HG03280 (cell line): ENCODE data around the gene PRIMPOL.

ENCODE experiments used
- ATAC-seq: cut with Tn5 transposase; IDR thresholded peaks from one replicate; pipeline ENCODE4 v1.9.1; 2021; ENCODE audit warnings: mild to moderate bottlenecking, moderate library complexity; ENCODE audit not compliant: unreplicated experiment

The PRIMPOL gene

DNA sequence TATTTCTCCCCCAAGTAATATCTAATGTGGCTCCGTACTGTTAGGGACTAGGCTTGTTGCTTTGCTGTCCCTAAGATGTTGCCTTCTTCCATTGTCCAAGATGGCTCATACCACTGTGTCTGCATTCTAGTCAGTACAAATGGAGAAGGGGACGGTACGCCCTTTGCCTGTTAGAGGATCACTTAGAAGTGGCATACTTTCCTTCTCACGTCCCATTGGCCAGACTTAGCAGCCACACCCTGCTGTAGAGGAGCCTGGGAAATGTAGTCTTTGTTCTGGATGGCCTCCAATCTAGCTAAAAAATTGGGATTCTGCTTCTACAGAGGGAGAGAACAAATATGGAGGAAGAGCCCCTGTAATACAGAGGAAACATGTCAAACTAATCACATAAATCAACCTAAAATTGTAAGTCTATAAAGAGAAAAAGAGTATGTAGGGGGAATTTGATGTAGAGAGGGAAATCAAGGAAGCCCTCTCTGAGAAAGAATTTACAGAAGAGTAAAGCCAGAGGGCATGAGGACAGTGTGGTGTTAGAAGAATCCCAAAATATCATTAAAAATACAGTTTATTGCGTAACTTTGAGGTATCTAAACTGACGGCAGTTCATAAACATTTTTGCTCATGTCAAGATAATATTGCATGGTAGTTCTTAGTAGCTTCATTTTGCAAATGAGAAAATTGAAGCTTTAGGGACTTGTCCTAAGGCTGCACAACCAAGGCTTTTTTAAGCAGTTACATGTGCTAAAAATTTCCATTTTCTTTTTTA lies 15.1 kb downstream of the PRIMPOL start:
- no peak for ATAC-seq

DNA sequence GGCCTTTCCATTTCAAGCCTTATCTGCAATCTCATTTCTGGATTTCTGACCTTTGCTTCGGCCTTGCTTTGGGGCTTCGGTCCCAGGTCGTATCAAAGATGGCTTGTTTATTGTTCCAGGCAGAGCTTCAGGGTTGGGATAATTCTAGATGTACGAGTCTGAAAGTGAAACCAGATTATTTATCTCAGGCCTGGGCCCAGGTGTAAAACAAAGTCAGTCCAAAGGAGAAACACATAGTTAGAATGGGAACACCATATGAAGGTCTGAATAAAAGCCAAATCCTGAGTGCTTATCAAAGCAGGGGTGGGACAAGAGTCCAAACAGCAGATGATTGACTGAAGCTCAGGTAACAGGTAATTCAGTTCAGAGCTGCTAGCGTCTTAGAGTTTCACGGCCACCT lies 17.1 kb downstream of the PRIMPOL start:
- no peak for ATAC-seq

DNA sequence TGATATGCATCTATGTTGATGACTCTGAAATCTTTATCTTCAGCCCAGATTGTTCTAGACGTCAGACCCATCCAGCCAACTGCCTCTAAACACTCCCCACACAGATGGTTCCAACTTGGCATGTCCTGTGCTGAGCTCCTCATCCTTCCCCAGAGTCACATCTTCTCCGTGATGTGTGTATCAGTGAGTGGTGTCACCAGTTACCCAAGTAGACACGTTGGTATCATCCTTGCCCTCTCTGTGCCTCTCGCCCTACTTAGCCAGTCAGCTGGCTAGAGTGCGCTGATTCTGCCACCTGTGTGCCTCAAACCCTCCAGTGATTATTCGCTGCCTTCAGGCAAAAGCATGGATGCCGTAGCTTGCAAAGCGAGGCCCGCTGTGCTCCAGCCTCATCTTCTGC lies 18.6 kb downstream of the PRIMPOL start:
- no peak for ATAC-seq

GRCh38 chr4:184668511-184669114 lies 19.1 kb downstream of the PRIMPOL start:
- ATAC-seq: no peak

DNA sequence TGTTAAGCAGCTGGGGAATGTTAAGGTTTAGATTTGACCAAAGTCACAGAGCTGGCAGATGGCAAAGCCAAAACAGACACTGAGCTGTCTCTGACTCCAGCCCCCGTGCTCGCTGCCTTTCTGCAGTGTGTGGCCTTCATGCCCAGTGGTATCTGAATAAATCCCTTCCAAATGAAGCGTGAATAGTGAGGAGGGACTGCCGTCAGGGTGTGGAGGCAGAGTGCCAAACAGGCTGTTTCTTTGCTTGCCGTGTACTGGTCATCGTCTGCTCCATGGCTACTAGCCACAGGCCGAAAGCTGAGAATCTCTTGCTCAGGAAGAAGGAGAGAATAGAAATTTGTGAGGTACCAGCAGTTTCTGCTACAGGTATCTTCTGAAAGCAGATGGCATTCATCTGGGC lies 19.7 kb downstream of the PRIMPOL start:
- ATAC-seq: no peak

DNA sequence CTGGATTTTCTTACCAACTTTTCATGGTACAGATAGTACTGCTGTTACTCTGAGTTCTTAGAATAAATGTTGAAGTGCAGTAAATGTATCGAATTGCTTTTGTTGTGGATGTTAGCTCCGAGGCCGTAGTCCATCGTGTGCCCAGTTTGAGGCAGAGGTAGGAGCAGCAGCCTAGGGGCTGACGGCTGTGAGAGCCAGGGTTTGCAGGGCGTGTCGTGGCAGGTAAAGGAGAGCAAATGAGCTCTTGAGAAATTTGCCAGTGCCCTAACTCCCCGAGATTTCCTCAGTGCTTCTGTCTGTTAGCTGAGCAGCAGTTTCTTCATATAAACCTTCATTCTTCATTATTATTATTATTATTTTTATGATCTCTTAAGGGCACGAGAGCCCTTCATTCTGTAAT lies 21.6 kb downstream of the PRIMPOL start:
- no peak for ATAC-seq

DNA sequence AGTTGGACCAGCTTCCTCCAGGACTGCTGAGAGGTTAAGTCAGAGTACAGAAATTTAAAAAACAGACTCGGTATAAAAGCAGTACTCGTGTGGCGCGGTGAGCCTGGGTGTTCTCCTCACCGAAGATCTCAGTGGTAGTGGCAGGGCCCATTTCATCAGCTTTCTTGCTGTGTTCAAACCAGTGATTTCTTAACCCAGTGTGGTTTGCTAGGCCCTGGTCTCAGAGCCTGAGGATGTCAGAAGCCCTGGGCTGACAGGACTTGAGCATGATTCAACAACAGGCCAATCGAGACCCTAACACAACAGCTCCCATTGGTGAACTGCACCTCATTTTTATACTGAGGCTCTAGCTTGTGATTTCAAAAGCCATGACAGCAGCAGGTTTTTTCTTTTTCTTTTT lies 23.2 kb downstream of the PRIMPOL start:
- no peak for ATAC-seq

DNA sequence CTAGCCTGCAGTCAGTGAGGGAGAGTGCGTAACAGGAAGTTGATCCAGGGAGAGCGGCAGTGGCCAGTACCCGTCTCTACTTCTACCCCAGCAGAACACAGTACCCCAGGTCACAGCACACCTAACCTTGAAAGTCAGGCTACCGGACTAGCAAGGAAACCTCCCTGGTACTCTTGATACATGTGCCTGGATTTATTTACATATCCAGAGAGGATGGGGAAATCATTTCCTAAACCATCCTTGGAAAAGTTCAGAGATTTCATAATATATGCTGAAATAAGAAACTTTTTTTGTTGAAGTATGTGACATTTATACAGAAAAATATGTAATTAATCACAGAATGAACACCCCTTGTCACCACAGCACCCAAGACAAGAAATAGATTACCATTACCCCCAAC lies 24.5 kb downstream of the PRIMPOL start:
- no peak for ATAC-seq

- ATAC-seq: no peak
These were observed 25.5 kb downstream of the PRIMPOL start for GRCh38 chr4:184675018-184675417.

GRCh38 chr4:184675821-184676492 lies 26.4 kb downstream of the PRIMPOL start:
- no peak for ATAC-seq

DNA sequence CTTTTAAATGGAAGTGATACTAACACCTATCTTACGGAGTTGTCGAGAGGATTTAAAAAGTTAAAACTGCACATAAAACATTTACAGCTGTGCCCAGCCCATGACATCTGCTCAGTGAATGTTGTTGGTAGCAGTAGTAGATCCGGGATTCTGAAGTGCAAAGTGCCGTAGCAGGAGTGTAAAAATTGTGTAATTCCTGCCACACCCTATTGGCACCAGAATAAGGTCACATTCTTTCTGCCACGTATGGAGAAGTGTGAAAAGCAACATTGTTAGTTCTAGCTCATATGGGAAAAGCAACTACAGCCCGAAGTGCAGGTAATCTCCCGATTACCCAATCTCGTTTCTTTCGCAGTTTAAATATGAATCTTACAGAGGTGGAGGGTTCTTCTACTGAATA lies 31.2 kb downstream of the PRIMPOL start:
- ATAC-seq: no peak

DNA sequence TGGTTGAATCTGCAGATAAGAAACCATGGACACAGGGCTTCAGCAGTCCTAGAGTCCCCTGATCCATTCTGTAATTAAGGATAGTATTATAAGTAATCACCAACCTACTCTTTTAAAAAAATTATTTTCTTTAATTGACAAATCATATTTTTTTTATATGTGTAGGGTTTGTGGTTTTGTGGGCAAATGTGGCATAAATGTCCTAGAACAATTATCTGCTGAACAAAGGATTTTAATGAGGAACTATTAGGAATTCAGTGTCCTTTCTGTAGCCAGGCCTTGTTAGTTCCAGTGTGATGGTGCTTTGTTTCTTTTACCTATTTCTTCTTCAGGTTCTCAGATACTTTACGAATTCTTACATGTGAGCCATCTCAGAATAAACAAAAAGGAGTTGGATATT lies 32.4 kb downstream of the PRIMPOL start:
- no peak for ATAC-seq

DNA sequence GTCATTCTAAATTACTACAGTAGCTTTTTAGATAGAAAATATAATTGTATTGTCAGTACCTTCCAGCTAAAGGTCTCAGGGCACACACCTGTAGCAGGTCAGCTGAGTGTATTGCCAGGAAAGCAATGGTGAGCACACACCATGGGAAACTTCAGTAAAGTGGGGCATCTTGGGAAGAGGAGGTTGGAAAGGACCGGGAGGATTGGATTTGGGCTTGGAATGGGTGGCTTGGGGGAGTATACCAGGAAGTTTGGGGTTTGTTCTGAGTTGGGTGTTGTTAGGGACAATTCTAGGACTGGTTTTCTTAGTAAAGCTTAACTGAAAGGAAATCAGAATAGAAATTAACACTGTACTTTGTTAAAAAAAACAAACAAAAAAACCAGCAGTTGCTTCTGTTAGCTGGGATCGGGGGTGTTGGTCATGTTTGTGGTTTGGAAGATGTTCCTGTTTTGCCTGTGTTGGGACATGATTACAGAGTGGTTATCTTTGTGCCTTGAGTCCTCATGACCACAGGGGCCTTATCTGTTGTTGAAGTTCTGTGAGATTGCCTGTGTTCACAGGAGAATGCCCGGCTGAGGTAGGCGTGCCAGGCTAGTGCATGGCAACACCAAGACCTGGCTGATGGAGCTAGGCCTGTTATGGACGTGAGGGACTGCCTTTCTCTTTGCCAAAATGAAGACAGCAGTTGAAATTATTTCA lies 35.1 kb downstream of the PRIMPOL start:
- ATAC-seq: no peak

DNA sequence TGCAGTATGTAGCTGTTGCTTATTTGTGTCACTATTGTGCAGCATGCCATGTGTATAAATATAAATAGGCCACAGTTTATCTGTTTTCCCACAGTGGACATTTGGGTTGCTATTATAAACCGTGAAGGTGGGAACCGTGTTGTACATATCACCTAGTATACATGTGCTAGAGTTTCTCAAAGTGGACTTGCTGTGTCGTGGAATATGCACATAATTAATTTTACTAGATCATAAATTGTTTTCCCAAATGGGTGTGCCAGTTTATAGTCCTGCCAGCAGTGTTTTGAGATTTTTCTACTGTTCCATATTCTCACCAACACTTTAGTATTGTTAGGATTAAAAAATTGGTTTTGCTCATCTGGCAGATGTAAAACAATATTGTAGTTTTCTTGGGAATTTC lies 38.5 kb downstream of the PRIMPOL start:
- no peak for ATAC-seq

GRCh38 chr4:184688447-184688846 lies 38.9 kb downstream of the PRIMPOL start:
- no peak for ATAC-seq

GRCh38 chr4:184689681-184690080 lies 40.1 kb downstream of the PRIMPOL start:
- no peak for ATAC-seq

GRCh38 chr4:184693056-184693455 lies 43.5 kb downstream of the PRIMPOL start:
- ATAC-seq: no peak

DNA sequence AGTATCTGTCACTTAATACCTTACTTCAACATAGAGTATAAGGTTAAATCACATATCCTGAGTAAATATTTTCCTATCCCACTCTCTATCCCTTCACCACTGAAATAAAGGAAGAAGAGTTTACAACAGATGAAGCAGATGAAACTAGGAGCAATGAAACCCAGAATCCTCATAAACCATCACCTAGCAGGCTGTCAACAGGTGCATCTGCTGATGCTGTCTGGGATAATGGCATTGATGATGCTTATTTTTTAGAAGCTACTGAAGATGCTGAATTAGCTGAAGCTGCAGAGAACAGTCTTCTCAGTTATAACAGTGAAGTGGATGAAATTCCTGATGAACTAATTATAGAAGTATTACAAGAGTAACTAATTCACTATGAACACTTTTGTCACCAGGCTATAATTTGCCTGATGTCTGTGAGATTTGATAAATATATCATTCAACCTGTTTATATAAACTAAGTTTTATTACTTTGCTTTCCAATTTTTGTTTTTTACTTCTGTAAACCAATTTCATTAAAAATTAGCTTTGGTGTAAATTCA lies 44.9 kb downstream of the PRIMPOL start:
- ATAC-seq: no peak

DNA sequence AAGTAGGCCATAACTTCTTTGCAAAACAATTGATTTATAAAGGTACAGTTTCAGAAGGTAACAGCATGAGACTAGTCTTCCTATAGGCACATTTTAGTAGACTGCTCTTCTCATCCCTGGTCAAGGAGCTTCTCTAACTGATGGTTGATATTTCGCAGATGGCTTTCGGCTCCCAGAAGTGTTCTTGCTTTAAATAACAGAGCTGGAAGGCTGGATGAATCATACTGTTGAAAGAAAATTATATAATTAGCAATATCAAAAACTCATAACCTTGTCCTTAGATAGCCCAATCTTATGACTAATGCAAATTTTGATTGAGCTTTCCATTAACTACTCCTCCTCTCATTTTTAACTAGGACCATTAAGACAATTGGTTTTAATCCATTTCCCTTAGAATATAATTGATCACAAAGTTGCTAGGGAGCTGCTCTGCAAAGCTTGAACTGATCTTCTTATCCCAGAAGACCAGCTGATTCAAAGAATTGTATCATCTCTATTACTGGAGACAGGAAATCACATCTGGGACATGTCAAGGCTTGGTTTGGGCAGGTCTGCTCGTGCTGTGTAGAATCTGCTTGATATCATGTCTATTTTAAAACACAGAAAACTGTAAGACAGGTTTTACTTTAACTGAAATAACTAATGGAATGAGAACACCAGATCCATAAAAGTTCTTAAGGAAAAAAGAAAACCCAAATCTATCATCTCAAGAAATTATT lies 45.8 kb downstream of the PRIMPOL start:
- no peak for ATAC-seq

GRCh38 chr4:184697956-184698355 lies 48.4 kb downstream of the PRIMPOL start:
- no peak for ATAC-seq

DNA sequence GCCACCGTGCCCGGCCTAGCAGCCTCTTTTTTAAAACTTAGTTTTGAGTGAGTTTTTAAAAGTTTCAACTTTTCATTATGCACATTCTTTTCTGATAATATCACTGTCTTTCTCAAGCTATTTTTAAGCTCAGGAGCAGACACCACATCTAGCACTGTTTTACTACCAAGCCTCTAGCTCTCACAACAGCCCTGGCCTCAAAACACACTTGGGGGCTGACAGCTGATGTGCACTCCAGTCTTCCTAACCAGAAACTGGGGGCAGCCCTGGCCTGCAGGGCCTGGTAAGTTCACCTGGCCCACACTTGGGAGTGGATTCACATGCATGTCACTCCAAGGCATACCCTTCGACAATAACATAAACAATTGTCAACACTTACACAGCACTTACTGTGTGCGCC lies 50.4 kb downstream of the PRIMPOL start:
- no peak for ATAC-seq
